HG02840 (cell line): ENCODE data around the gene DGKD.

ENCODE experiments used
- ATAC-seq: cut with Tn5 transposase; IDR thresholded peaks from one replicate; pipeline ENCODE4 v1.9.1; 2021; ENCODE audit warnings: mild to moderate bottlenecking, moderate library complexity, moderate number of reproducible peaks; ENCODE audit not compliant: unreplicated experiment, low FRiP score

Gene DGKD

DNA sequence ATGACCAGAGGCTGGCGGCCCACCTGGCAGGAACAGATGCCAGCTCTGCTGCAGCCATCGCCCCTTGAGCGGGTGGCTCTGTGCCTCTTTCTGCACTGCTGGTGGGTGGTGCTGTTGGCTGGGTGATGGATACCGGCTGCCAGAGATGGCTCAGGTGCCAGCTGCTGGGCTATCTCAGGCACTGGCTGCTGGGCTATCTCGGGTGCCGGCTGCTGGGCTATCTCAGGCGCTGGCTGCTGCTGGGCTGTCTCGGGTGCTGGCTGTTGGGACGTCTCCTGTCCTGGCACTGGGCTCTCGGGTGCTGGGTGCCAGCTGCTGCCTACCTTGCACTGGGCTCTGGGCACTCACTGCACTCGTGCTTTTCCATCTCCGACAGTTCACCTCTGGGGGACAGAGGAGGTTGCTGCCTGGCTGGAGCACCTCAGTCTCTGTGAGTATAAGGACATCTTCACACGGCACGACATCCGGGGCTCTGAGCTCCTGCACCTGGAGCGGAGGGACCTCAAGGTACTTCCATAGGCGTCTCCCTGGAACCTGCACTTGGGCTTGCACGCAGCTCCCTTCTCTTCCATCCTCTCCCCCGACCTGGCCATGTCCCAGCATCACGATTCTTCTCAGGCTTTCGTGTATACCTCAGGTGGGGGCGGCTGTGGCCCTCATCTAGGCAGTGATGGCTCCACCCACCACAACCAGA lies 113.9 kb downstream of the DGKD start:
- no peak for ATAC-seq

GRCh38 chr2:233468741-233469110 lies 114.4 kb downstream of the DGKD start:
- no peak for ATAC-seq

- ATAC-seq, result no peak
These were observed 115.1 kb downstream of the DGKD start for GRCh38 chr2:233469261-233470010.

- ATAC-seq, result no peak
These were observed 115.9 kb downstream of the DGKD start for GRCh38 chr2:233470011-233470687.

GRCh38 chr2:233470839-233471238 lies 116.5 kb downstream of the DGKD start:
- ATAC-seq, result no peak

GRCh38 chr2:233471291-233472035 lies 117.2 kb downstream of the DGKD start:
- ATAC-seq, result no peak

DNA sequence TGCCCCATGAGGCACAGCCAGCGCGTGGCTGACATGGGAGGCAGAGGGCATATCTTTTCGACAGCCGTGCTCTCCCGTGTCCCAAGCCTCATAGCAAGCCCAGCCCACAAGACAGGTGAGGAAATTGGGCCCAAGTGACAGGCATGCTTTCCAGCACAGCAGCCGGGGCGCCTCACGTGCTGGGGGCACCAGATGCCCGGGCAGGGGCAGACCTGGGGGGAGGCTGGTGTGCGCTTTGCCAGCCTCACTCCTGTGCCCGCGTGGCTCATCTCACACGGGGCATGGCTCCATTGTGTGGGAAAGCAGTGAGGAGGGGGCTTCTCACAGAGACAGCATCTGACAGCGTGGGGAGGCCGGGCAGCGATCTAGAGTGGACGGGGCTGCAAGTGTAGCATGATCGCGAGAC lies 119.1 kb downstream of the DGKD start:
- ATAC-seq, result no peak

DNA sequence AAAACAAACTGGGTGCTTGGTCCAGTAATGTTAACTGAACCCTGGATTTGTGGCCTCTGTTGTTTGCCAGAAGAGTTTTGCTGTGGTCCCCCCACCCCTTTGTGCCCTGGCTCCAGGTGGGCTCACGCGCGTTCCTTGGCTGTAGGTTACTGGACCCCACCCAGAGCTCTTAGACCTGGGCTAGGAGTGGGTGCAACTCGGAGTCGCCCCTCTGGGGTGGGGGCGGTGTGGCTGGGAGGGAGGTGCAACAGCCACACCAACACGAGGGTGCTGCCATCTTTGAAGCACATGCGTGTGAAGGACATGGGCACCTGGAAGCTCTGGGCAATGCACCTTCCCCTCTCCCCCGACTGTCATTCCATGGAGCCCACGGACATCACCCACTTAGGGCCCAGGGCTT lies 119.6 kb downstream of the DGKD start:
- ATAC-seq, result no peak

GRCh38 chr2:233474308-233475160 lies 120.2 kb downstream of the DGKD start:
- ATAC-seq, result no peak

- ATAC-seq, result no peak
These were observed 121.7 kb downstream of the DGKD start for GRCh38 chr2:233476063-233476410.

GRCh38 chr2:233476651-233477547 lies 122.6 kb downstream of the DGKD start:
- no peak for ATAC-seq

DNA sequence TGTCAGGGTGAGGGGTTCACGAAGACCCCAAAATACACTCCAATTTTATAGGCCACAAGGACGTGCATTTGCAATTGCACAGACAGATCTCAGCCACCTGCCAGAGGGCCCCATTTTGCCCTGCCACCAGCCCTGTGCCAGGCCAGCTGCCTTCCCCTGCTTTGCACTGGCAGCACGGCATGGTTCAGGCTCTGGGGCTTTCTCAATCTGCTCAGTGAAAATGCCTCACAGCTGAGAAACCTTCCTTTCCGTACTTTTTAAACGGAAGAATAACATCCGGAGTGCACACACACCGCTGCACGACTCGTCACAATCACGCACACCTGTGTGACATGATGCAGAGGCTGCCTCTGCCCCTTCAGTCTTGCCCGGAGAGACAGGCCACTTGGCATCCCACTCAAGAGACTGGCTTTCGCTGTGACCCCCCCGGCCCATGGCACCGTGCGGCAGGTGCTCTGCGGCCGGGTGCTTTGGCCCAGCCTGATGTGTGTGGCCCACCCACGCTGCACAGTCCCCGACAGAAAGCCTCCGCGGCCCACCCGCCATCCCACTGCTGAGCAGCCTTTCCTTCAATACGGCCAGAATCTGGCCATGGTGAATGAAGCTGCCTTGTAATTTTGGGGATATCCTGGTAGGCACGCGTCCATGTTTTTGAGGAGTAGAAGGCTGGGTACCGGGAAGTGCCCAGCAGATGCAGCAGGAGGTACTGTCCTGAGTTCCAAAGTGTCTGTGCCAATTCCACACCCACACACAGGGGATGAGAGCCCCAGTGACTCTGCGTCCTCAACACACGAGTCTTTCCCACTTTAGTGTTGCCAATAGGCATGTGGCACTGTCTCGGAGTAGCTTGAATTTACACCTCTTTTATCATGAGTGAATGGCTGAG lies 123.5 kb downstream of the DGKD start:
- ATAC-seq, result no peak

DNA sequence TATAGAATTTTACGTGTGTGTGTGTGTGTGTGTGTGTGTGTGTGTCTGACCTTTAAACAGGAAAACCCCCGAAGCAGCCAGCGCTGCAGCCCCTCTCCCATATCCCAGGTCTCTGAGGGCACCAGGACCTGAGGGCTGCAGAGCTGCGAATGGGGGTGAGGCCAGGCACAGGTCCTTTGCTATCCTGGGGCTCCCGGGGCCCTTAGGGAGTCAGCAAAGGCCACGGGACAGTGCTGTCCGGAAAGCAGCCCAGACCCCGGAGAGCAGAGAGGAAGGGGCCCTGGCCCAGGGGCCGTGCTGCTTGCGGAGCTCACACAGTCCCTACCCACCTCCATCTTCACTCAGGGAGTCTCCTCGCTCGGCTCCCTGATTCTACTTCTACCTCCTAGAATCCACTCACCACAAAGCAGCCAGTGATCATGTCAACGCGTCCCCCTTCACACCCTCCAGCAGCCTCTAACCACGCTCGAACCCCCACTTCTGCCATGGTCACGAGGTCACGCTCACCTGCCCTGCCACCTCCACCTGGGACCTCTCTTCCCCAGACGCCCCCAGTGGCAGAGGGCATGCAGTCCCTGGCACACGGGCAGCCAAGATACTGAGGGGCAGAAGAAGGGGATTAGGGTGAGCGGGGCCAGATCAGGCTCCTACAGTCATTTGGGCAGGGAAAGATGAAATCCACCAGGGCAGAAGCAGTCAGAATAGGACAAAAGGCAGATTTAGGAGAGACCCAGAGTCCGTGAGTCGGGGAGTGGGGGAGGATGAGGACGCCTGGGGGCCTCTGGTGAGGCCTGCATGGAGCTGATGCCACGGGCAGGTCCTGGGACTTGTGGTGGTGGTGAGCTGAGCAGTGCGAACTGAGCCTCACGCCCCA lies 125.6 kb downstream of the DGKD start:
- ATAC-seq, result no peak

GRCh38 chr2:233480490-233481202 lies 126.4 kb downstream of the DGKD start:
- ATAC-seq, result no peak

- ATAC-seq, result no peak
These were observed 127.3 kb downstream of the DGKD start for GRCh38 chr2:233481368-233482142.

- ATAC-seq, result no peak
These were observed 128.3 kb downstream of the DGKD start for GRCh38 chr2:233482616-233483015.
